Ectodermal cell (in vitro differentiated cells): ENCODE results near the gene ZNF746.

Experiments
- H3K27ac ChIP-seq: 2 replicates; pipeline ENCODE4 v1.7.0; 2013; ENCODE audit warnings: mild to moderate bottlenecking, low read depth, low read length; ENCODE audit not compliant: insufficient read depth, poor library complexity, severe bottlenecking
- H3K27me3 ChIP-seq: 2 replicates; pipeline ENCODE4 v1.7.0; 2013; ENCODE audit warnings: mild to moderate bottlenecking, low read length; ENCODE audit not compliant: insufficient read depth, control insufficient read depth, poor library complexity, severe bottlenecking
- H3K36me3 ChIP-seq: one replicate; pipeline ENCODE4 v1.7.0; 2013; ENCODE audit warnings: low read length; ENCODE audit not compliant: control insufficient read depth, insufficient read depth
- H3K4me1 ChIP-seq: one replicate; pipeline ENCODE4 v1.7.0; 2013; ENCODE audit warnings: low read length; ENCODE audit not compliant: control insufficient read depth, insufficient read depth
- H3K4me3 ChIP-seq: 2 replicates; pipeline ENCODE4 v1.7.0; 2013; ENCODE audit warnings: low read depth, low read length, control low read depth; ENCODE audit not compliant: insufficient read depth
- H3K9me3 ChIP-seq: 2 replicates; pipeline ENCODE4 v1.7.0; 2013; ENCODE audit warnings: mild to moderate bottlenecking, low read length, moderate library complexity; ENCODE audit not compliant: control insufficient read depth
- WGBS, 2 experiments: methylation state at CpG; one replicate each; pipeline ENCODE4 v1.1.7; 2013; ENCODE audit warnings: missing lambda C conversion rate in 2 of 2; 5-methylcytosine and 5-hydroxymethylcytosine counted together

Gene ZNF746

GRCh38 chr7:149431486-149432120 lies 66.0 kb downstream of the ZNF746 start:
- Histone ChIP-seq H3K27ac (no peak overlapping the region), H3K4me1 (no peaks in the 10 kb centered on the region), H3K9me3 (no peaks in the 10 kb centered on the region), H3K27me3 (no peaks in the 10 kb centered on the region), H3K36me3 (peaks cover 5% of the 10 kb centered on the region), H3K4me3 (no peak overlapping the region)
- 96 to 97% methylated on average over 66 of the region's 66 CpGs for WGBS, 2 experiments

- WGBS, 2 experiments, result 86 to 92% methylated on average over 4 of the region's 4 CpGs
- H3K27ac ChIP-seq, result no peak overlapping the region
- no peaks in the 10 kb centered on the region for H3K27me3 ChIP-seq
- peaks cover 5% of the 10 kb centered on the region for H3K36me3 ChIP-seq
- no peaks in the 10 kb centered on the region for H3K4me1 ChIP-seq
- no peaks in the 10 kb centered on the region for H3K9me3 ChIP-seq
- H3K4me3 ChIP-seq, result no peak overlapping the region
These were observed 67.4 kb downstream of the ZNF746 start for GRCh38 chr7:149430192-149430591.

- H3K4me3 ChIP-seq, result no peak overlapping the region
- WGBS, 2 experiments, result 95 to 98% methylated on average over 2 of the region's 2 CpGs
- H3K36me3 ChIP-seq, result peaks cover 5% of the 10 kb centered on the region
- H3K27ac ChIP-seq, result no peak overlapping the region
- no peaks in the 10 kb centered on the region for H3K9me3 ChIP-seq
- no peaks in the 10 kb centered on the region for H3K27me3 ChIP-seq
- H3K4me1 ChIP-seq, result no peaks in the 10 kb centered on the region
These were observed 69.7 kb downstream of the ZNF746 start for GRCh38 chr7:149427893-149428292.

GRCh38 chr7:149427096-149427680 lies 70.4 kb downstream of the ZNF746 start:
- Histone ChIP-seq H3K27me3 (no peaks in the 10 kb centered on the region), H3K9me3 (no peaks in the 10 kb centered on the region), H3K4me3 (no peak overlapping the region), H3K36me3 (peaks cover 5% of the 10 kb centered on the region), H3K27ac (no peak overlapping the region), H3K4me1 (no peaks in the 10 kb centered on the region)
- WGBS, 2 experiments, result 81 to 90% methylated on average over 4 of the region's 4 CpGs

- WGBS, 2 experiments, result 95% methylated on average over 24 of the region's 24 CpGs
These were observed 74.0 kb downstream of the ZNF746 start for GRCh38 chr7:149423449-149424110.

GRCh38 chr7:149422914-149423301 lies 74.7 kb downstream of the ZNF746 start:
- Histone ChIP-seq H3K36me3 (no peaks in the 10 kb centered on the region), H3K4me3 (no peak overlapping the region), H3K27me3 (no peaks in the 10 kb centered on the region), H3K4me1 (no peaks in the 10 kb centered on the region), H3K27ac (no peak overlapping the region), H3K9me3 (no peaks in the 10 kb centered on the region)
- 92 to 95% methylated on average over 35 of the region's 35 CpGs for WGBS, 2 experiments

More at GRCh38 chr7:149423449-149424110, 74.0 kb downstream of the ZNF746 start:
- Histone ChIP-seq H3K36me3 (no peaks in the 10 kb centered on the region), H3K27me3 (no peaks in the 10 kb centered on the region), H3K27ac (no peak overlapping the region), H3K4me3 (no peak overlapping the region), H3K4me1 (no peaks in the 10 kb centered on the region), H3K9me3 (no peaks in the 10 kb centered on the region)
